Left ventricle myocardium inferior (tissue), 1 donor: ENCODE results near the gene NCOR2. TPM values are rescaled to one million over a fixed set of nuclear protein-coding genes. Genes with fewer than 3 reads are reported as not detected.

Experiments
- DNase-seq: peaks from one replicate; pipeline ENCODE4 v3.0.0-alpha.2; 2020
- H3K27ac ChIP-seq: fragments of 200-600 bp; replicated peaks from 2 replicates; pipeline ENCODE4 v1.8.0; 2021
- H3K27me3 ChIP-seq: fragments of 200-600 bp; 2 replicates; pipeline ENCODE4 v1.8.0; 2021; ENCODE audit warnings: low read depth
- H3K36me3 ChIP-seq: fragments of 200-600 bp; 2 replicates; pipeline ENCODE4 v1.8.0; 2021
- H3K4me1 ChIP-seq: fragments of 200-600 bp; 2 replicates; pipeline ENCODE4 v1.8.0; 2021
- H3K4me3 ChIP-seq: fragments of 200-600 bp; 2 replicates; pipeline ENCODE4 v1.8.0; 2021; ENCODE audit warnings: mild to moderate bottlenecking, moderate library complexity
- H3K9me3 ChIP-seq: fragments of 200-600 bp; replicated peaks from 2 replicates; pipeline ENCODE4 v1.8.0; 2021
- CTCF ChIP-seq: fragments of 200-600 bp; IDR thresholded peaks from 2 replicates; pipeline ENCODE4 v1.8.0; 2021; ENCODE audit warnings: antibody characterized with exemption, mild to moderate bottlenecking, borderline replicate concordance
- intact Hi-C: fragments of 100-400 bp; cut with micrococcal nuclease; formaldehyde crosslinking; loops from one replicate; pipeline ENCODE4 v1.11.0; 2022
- total RNA-seq: library from RNA; stranded (reverse); fragmentation: NEBNext Ultra II Directional; extraction: Animal tissue kit (Norgen Biotek cat#: 25700); gene quantifications from one replicate; pipeline ENCODE4 v1.2.1, GENCODE V29; 2021
- donor health status: DM: no; HTN: yes; CAD: no; lungs with severe emphysema.

Gene NCOR2
- total RNA-seq, 1 donor from 2014 or later, result 152 TPM

GRCh38 chr12:124595444-124595843 lies 28.0 kb upstream of the NCOR2 start:
- H3K9me3 ChIP-seq, result peaks cover 5% of the 10 kb centered on the region
- intact Hi-C loops, result no loop called here
- DNase-seq, result no peak
- no peaks in the 10 kb centered on the region for H3K27me3 ChIP-seq
- H3K4me3 ChIP-seq, result no peak overlapping the region
- no peaks in the 10 kb centered on the region for H3K4me1 ChIP-seq
- no peak overlapping the region for H3K27ac ChIP-seq
- no peaks in the 10 kb centered on the region for H3K36me3 ChIP-seq
- TF ChIP-seq CTCF, result no peak

- Histone ChIP-seq H3K27ac (no peak overlapping the region), H3K36me3 (no peaks in the 10 kb centered on the region), H3K27me3 (no peaks in the 10 kb centered on the region), H3K4me1 (no peaks in the 10 kb centered on the region), H3K4me3 (no peak overlapping the region), H3K9me3 (peaks cover 10% of the 10 kb centered on the region)
- intact Hi-C loops, result no loop called here
- no peak for TF ChIP-seq CTCF
- no peak for DNase-seq
Measured at GRCh38 chr12:124594851-124595250, 27.4 kb upstream of the NCOR2 start.

GRCh38 chr12:124593851-124594401 lies 26.5 kb upstream of the NCOR2 start:
- intact Hi-C loops, result no loop called here
- no peaks in the 10 kb centered on the region for H3K36me3 ChIP-seq
- no peak overlapping the region for H3K27ac ChIP-seq
- DNase-seq, result no peak
- no peak for TF ChIP-seq CTCF
- H3K4me1 ChIP-seq, result peaks cover 7% of the 10 kb centered on the region
- no peak overlapping the region for H3K4me3 ChIP-seq
- H3K27me3 ChIP-seq, result no peaks in the 10 kb centered on the region
- H3K9me3 ChIP-seq, result peaks cover 10% of the 10 kb centered on the region

GRCh38 chr12:124593176-124593575 lies 25.8 kb upstream of the NCOR2 start:
- TF ChIP-seq CTCF, result no peak
- no peak overlapping the region for H3K27ac ChIP-seq
- no peak for DNase-seq

GRCh38 chr12:124592481-124593160 lies 25.2 kb upstream of the NCOR2 start:
- intact Hi-C loops, result no loop called here
- no peaks in the 10 kb centered on the region for H3K36me3 ChIP-seq
- no peak for DNase-seq
- H3K9me3 ChIP-seq, result peaks cover 10% of the 10 kb centered on the region
- no peak for TF ChIP-seq CTCF
- H3K27ac ChIP-seq, result peak overlapping the region; percentile 19
- H3K27me3 ChIP-seq, result no peaks in the 10 kb centered on the region
- no peak overlapping the region for H3K4me3 ChIP-seq
- H3K4me1 ChIP-seq, result peaks cover 19% of the 10 kb centered on the region

More at GRCh38 chr12:124593176-124593575, 25.8 kb upstream of the NCOR2 start:
- H3K4me1 ChIP-seq, result peaks cover 14% of the 10 kb centered on the region
- H3K4me3 ChIP-seq, result no peak overlapping the region
- H3K36me3 ChIP-seq, result no peaks in the 10 kb centered on the region
- no peaks in the 10 kb centered on the region for H3K27me3 ChIP-seq
- H3K9me3 ChIP-seq, result peaks cover 10% of the 10 kb centered on the region
- intact Hi-C loops, result no loop called here
